NCI-H748 (cell line): ENCODE measurements around the gene CDC42BPA.
"Not testable (repeated sequence)": the region's sequence is repeated elsewhere in the genome, so short reads cannot be mapped to it uniquely, and the experiment has no call there.

ENCODE experiments used
- DNase-seq: peaks from one replicate; lab custom pipeline; 2025; ENCODE audit not compliant: unreplicated experiment; lab: John Stamatoyannopoulos, UW

The CDC42BPA gene

GRCh38 chr1:227311389-227312001, 6.8 kb downstream of the CDC42BPA start:
- no peak for DNase-seq

DNA sequence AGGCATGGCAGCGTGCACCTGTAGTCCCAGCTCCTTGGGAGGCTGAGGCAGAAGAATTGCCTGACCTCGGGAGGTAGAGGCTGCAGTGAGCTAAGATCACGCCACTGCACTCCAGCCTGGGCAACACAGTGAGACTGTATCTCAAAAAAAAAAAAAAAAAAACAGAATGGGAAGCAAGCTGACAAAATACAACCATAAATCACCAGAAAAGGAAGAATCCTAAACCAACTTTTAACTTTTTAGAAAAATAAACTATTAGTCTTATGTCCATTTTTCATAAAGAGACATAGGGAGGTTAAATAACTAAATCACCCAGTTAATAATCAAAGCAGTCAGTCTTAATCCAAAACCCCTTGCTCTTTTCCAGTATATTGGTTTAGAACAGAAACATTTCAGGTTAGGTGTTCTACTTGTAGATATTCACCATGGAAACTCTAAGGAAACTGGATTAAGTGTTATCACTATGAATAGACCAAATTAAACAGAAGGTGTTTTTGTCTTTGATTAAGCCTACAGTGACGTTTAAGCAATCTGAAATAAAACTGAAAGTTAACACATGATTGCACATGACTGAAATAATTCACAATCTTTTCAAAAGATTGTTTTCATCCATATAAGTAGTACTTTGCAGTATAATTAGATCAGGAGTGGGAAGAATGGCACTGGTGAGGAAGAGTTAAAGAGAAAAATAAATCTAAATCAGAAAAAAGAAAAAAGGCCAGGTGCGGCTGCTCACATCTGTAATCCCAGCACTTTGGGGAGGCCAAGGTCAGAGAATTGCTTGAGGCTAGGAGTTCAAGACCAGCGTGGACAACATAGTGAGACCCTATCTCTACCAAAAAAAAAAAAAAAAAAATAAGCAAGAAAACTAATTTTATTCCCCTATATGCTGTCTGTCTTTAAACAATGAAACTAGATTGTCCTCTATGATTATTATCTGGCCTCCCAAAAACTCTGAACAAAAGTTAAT, 9.6 kb downstream of the CDC42BPA start:
- DNase-seq = no peak

DNA sequence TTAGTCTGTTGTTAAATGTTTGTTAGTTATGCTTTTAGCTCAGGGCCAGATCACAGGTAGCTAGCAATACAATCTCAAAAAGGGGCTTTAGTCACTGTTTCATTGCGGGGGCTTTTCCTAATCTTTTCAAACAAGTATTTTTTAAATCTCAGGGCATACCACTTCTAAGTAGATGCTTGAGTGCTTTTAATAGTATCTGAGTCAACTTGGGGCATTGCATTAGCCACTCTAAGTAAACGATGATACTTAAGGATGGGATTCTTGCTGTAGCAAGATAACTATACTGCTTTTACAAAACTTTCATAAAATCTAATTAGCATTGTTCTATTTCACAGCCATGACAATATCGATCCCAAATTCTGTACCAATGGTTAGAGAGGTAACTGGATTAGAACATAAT, 11.6 kb downstream of the CDC42BPA start:
- no peak for DNase-seq

- DNase-seq = no peak
These were observed 12.2 kb downstream of the CDC42BPA start for GRCh38 chr1:227305894-227306626.

GRCh38 chr1:227304665-227305064, 13.6 kb downstream of the CDC42BPA start:
- no peak for DNase-seq

DNA sequence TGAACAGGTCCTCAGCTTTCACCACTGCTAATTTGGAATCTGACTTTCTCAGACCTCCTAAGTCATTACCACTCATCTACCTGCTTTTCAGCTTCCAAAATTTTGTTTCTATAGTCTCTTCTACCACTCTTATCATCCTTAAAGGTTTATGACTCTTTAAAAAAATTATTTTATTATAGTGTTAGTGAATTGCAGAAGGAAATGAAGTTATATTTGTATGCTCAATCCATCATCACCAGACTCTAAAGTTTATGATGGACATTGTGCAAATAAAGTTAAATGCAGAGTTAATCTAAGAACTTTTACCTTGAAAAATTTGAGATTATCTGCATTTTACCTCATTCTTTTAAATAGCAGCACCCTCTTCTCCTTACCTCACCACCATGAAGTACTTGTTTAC, 14.6 kb downstream of the CDC42BPA start:
- DNase-seq = no peak

GRCh38 chr1:227300682-227301081, 17.6 kb downstream of the CDC42BPA start:
- DNase-seq = no peak

- DNase-seq = no peak
These were observed 18.6 kb downstream of the CDC42BPA start for GRCh38 chr1:227299688-227300087.

DNA sequence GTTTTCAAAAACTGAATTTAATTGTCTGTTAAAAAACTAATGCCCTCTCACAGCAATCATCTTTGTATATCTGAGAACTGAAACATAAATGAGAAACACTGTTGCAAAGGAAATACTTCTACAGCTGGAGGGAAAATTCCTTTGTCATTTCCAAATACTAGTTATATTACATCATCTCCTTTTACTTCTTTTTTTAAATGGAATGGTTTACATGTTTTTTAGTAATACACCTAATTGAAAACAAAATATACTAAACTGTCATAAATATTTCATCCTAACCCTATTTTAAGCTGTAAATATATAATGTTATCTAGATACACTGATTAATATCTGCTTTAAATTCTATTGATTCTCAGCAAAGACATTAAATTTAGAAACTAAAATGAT, 19.1 kb downstream of the CDC42BPA start:
- DNase-seq = no peak

DNA sequence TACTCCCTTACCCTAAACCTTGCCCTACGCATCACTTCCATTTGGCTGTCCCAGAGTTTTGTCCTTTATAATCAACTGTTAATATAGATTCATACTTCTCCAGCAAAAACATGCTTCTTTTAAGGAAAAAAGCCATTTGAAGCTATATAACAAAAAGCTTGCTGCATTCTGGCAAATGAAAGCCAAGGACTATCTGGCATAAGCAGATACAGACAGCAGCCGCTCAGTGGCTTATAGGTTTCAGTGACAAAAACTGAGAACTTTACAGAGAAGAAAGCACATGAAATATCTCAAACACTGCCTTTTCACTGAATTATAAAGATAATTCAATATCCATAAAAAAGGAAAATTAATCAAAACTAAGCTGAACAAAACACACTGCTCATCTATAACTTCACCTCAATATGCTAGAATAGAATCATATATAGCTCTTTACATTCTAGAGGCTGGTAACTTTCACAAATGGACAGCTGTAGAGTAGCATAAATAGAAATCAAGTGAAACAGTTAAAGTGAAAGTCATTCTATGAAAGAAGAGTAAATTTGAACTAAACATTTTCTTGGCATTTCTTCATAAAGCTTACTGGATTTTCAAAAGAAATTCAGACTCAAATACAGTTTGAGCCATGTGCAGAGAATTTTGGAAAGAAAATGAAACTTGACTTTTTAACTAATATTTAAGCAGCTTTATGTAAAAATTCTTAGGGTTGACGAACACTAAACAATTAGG, 19.6 kb downstream of the CDC42BPA start:
- no peak for DNase-seq

- DNase-seq = no peak
These were observed 21.1 kb downstream of the CDC42BPA start for GRCh38 chr1:227297073-227297793.

GRCh38 chr1:227295609-227296008, 22.7 kb downstream of the CDC42BPA start:
- DNase-seq = no peak

- no peak for DNase-seq
These were observed 32.5 kb downstream of the CDC42BPA start for GRCh38 chr1:227285745-227286144.

- DNase-seq = no peak
These were observed 36.9 kb downstream of the CDC42BPA start for GRCh38 chr1:227281371-227281770.

DNA sequence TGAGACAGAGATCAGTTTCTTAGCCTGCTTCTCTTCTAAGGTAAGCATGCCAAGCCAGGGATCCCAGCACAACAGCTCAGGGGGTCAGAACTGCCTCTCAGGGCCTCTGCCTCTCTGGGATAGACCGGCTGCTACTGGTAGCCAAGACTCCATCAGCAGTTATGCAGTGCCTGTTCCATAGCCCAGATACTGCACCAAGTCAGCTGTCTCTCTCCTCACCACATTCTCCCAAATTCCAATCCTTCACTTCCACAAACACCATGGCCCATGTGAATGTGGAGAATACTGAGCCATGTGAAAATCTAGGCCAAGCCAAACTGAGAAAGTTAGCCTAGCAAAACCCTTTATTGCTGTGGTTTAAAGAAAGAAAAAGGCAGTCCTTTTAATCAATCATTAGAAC, 37.5 kb downstream of the CDC42BPA start:
- no peak for DNase-seq

DNA sequence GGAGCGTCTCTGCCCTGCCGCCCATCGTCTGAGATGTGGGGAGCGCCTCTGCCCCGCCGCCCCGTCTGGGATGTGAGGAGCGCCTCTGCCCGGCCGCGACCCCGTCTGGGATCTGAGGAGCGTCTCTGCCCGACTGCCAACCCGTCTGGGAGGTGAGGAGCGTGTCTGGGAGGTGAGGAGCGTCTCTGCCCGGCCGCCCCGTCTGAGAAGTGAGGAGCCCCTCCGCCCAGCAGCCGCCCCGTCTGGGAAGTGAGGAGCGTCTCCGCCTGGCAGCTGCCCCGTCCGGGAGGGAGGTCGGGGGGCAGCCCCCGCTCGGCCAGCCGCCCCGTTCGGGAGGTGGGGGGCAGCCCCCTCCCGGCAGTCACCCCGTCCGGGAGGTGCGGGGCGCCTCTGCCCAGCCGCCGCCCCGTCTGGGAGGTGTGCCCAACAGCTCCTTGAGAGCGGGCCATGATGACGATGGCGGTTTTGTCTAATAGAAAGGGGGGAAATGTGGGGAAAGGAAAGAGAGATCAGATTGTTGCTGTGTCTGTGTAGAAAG, 42.1 kb downstream of the CDC42BPA start:
- DNase-seq = not testable (repeated sequence)

DNA sequence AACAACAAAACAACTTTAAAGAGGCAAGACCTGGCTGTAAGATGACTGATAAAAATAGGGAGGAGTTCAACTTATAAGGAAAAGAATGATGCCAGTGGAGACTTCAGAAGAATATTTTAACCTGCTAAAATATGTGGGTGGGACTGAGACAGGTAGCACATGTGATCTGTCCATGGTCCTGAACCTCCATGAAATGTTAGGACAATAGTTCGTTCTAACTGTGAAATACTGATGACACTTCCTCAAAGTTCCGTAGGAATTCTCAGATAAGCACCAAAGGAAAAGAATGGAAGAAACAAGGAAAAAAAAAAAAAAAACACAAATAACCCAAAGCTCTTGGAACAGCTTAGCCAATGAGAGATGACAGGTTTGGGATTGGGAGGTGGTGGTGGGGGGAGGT, 44.7 kb downstream of the CDC42BPA start:
- DNase-seq = no peak

DNA sequence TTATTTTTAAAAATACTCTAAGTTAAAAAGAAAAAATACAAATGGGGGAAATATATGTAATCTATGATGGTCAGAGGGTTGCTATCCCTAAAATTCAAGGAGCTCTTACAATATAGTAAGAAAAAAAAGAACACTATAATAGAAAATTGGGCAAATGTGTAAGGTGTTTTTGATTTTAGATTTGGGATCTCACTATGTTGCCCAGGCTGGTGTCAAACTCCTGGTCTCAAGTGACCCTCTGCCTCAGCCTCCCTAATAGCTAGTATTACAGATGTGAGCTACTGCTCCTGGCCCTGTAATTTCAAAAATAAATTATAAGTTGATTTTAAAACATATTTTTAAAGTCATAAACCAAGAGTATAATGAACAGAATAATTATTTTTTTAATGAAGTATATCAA, 45.9 kb downstream of the CDC42BPA start:
- DNase-seq = no peak

GRCh38 chr1:227270554-227270953, 47.7 kb downstream of the CDC42BPA start:
- DNase-seq = no peak

DNA sequence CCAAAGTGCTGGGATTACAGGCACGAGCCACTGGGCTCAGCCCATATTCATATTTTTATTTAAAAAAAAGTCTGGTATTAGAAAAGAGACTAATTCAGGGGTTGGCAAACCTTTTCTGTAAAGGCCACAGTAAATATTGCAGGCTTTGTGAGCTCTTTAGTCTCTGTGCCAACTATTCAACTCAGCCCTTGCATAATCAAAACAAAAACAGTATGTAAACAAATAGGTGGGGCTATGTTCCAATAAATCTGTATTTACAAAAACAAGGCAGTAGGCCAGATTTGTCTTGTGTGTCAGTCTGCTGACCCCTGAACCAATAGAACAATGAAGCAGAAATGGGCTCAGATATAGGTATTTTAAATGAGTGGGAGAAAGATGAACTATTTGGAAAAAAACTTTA, 49.3 kb downstream of the CDC42BPA start:
- no peak for DNase-seq
